Neutrophil (primary cell): Measurements from ENCODE around the gene AGAP1.

Experiments
- H3K27ac ChIP-seq: fragments of 200-600 bp; sonication (generic); 2 replicates; pipeline ENCODE4 v1.5.1; 2016; ENCODE audit warnings: mild to moderate bottlenecking, moderate library complexity
- H3K27me3 ChIP-seq: fragments of 200-600 bp; sonication (generic); 2 replicates; pipeline ENCODE4 v1.6.0; 2016; ENCODE audit warnings: mild to moderate bottlenecking
- H3K36me3 ChIP-seq: fragments of 200-600 bp; sonication (generic); 2 replicates; pipeline ENCODE4 v1.5.1; 2017
- H3K4me1 ChIP-seq, 2 experiments: fragments of 200-600 bp in 1 of 2; sonication (generic) in 1 of 2; 1 replicate in 1 of 2; 2 replicates in 1 of 2; pipeline versions ENCODE4 v1.5.1 to v1.6.1; 2013 to 2016; ENCODE audit warnings: low read depth in 1 of 2, low read length in 1 of 2, mild to moderate bottlenecking in 1 of 2, moderate library complexity in 1 of 2; ENCODE audit not compliant: control insufficient read depth in 1 of 2, insufficient read depth in 1 of 2
- H3K4me3 ChIP-seq, 2 experiments: fragments of 200-600 bp in 1 of 2; sonication (generic) in 1 of 2; 1 replicate in 1 of 2; 2 replicates in 1 of 2; pipeline ENCODE4 v1.5.1; 2013 to 2016; ENCODE audit warnings: low read depth in 1 of 2, low read length in 1 of 2, mild to moderate bottlenecking in 1 of 2, moderate library complexity in 1 of 2
- H3K9me3 ChIP-seq: fragments of 200-600 bp; sonication (generic); 2 replicates; pipeline ENCODE4 v1.5.1; 2016
- CTCF ChIP-seq: fragments of 200-600 bp; sonication (generic); IDR thresholded peaks from 2 replicates; pipeline ENCODE4 v1.5.1; 2016; ENCODE audit warnings: antibody characterized with exemption

The AGAP1 gene

GRCh38 chr2:235575431-235575830, 81.6 kb downstream of the AGAP1 start:
- Histone ChIP-seq H3K27me3 (no peaks in the 10 kb centered on the region), H3K4me3 (no peak overlapping the region), H3K9me3 (no peaks in the 10 kb centered on the region), H3K4me1 (no peaks in the 10 kb centered on the region), H3K27ac (no peak overlapping the region), H3K36me3 (no peaks in the 10 kb centered on the region)
- no peak for TF ChIP-seq CTCF

DNA sequence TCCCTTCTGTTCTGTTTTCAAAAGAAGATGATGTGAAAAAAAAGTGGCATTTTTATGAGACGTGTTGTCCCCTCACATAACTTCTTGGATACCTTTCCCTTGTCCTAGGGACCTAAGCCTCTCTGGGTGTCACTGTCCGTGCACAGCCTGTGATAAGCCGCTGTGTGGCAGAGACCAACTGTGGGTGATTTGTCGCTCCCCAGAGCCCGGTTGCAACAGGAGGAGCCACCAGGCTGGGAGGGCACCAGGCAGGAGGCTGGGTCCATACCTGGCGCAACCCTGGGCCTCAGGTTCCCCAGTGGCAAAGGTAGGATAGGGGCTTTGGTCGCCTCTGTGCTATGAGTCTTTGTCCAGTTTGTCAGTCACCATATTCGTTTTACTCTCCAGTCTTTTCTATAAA, 82.1 kb downstream of the AGAP1 start:
- Histone ChIP-seq H3K4me3 (no peak overlapping the region), H3K27ac (no peak overlapping the region), H3K27me3 (no peaks in the 10 kb centered on the region), H3K9me3 (no peaks in the 10 kb centered on the region), H3K36me3 (no peaks in the 10 kb centered on the region), H3K4me1 (no peaks in the 10 kb centered on the region)
- TF ChIP-seq CTCF: no peak

GRCh38 chr2:235576337-235576910, 82.6 kb downstream of the AGAP1 start:
- no peaks in the 10 kb centered on the region for H3K4me1 ChIP-seq
- no peak overlapping the region for H3K27ac ChIP-seq
- no peaks in the 10 kb centered on the region for H3K36me3 ChIP-seq
- TF ChIP-seq CTCF: no peak
- no peaks in the 10 kb centered on the region for H3K9me3 ChIP-seq
- no peak overlapping the region for H3K4me3 ChIP-seq
- H3K27me3 ChIP-seq: no peaks in the 10 kb centered on the region

- Histone ChIP-seq H3K4me3 (no peak overlapping the region), H3K4me1 (no peaks in the 10 kb centered on the region), H3K27me3 (no peaks in the 10 kb centered on the region)
Measured at GRCh38 chr2:235577404-235578330, 83.8 kb downstream of the AGAP1 start.

GRCh38 chr2:235579128-235579527, 85.3 kb downstream of the AGAP1 start:
- no peaks in the 10 kb centered on the region for H3K36me3 ChIP-seq
- H3K9me3 ChIP-seq: no peaks in the 10 kb centered on the region
- no peak overlapping the region for H3K4me3 ChIP-seq
- no peak for TF ChIP-seq CTCF
- H3K27me3 ChIP-seq: no peaks in the 10 kb centered on the region
- H3K4me1 ChIP-seq: no peaks in the 10 kb centered on the region
- H3K27ac ChIP-seq: no peak overlapping the region

More at GRCh38 chr2:235577404-235578330, 83.8 kb downstream of the AGAP1 start:
- TF ChIP-seq CTCF: no peak
- H3K9me3 ChIP-seq: no peaks in the 10 kb centered on the region
- no peaks in the 10 kb centered on the region for H3K36me3 ChIP-seq
- H3K27ac ChIP-seq: no peak overlapping the region
